GM12872 (cell line): Measurements from ENCODE around the gene TRAF1.
A peak's percentile ranks its signal among the peaks of the same experiment; 100 is the strongest.

Experiments used
- TF ChIP-seq, protein P1 (sequence below): IDR thresholded peaks from 3 replicates; pipeline ENCODE4 v1.5.1; 2011; ENCODE audit warnings: low read depth, mild to moderate bottlenecking, low read length, moderate library complexity; ENCODE audit not compliant: insufficient read depth

TRAF1 gene

GRCh38 chr9:120877276-120878034 lies 49.1 kb downstream of the TRAF1 start:
- TF ChIP-seq, protein P1, sequence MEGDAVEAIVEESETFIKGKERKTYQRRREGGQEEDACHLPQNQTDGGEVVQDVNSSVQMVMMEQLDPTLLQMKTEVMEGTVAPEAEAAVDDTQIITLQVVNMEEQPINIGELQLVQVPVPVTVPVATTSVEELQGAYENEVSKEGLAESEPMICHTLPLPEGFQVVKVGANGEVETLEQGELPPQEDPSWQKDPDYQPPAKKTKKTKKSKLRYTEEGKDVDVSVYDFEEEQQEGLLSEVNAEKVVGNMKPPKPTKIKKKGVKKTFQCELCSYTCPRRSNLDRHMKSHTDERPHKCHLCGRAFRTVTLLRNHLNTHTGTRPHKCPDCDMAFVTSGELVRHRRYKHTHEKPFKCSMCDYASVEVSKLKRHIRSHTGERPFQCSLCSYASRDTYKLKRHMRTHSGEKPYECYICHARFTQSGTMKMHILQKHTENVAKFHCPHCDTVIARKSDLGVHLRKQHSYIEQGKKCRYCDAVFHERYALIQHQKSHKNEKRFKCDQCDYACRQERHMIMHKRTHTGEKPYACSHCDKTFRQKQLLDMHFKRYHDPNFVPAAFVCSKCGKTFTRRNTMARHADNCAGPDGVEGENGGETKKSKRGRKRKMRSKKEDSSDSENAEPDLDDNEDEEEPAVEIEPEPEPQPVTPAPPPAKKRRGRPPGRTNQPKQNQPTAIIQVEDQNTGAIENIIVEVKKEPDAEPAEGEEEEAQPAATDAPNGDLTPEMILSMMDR = peak; percentile 22; the same call in 1 of the 3 replicates

DNA sequence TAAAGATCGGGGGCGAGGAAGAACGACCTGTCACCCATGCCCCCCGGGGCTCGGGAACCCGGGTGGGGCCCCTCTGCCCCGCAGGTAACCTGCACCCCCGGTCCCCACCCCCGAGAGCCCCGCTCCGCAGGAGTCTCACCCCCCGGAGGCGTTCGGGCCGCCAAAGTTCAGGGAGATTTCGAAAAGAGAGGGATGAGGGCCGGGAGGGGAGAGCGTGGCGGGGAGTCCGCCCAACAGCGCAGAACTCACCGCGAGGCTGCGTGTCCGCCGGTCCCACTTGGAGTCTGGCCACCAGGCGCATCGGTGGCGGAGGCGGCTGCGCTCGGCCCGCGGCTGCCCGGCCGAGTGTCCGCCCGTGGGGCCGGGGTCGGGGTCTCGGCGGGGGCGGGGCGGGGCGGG lies 49.8 kb downstream of the TRAF1 start, which contains the start of gene PHF19:
Gene PHF19, minus strand, starts transcription at position 347 of the 399 bp plus-strand sequence. CDS start 2,447 bp downstream, outside the sequence.
- TF ChIP-seq, protein P1 = no peak

DNA sequence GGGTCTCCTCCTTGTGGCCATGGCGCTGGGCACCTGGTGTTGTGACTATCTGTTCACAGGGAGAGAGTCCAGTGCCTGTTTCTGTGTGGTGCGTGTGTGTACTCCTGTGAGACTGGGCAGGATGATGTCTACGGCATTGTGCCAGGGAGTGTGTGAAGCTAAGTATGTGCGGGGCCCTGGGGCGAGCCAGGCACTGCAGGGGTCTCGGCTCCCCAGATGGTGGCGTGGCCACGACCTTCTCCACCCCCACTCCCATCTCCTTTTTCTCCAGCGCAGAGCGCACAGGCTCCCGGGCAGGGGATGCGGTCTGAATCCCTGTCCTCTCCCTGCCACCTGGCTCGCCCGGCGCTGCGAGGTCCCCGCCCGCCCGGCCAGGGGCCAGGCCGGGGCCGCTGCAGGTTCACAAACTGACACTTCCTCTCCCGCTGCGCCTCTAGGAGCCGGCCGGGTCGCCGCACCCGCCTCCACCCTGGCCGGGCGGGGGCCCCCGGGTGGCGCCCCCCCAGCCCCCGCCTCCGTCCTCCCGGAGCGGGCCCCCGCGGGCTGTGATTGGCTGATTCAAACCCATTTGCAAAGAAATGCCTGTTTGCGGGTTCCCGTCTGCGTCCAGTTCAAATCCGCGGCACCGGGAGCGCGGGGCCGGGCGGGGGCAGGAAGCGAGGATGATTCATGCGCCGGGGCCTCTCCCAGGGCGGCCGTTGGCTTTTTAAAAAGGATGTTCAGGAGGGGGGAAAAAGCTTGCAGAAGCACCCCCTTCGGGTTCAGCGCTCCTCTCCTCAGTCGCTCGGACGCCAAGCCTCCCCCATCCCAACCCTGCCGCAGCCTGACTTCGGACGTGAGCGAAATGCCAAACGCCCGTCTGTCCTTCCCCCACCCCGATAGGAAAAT lies 50.4 kb downstream of the TRAF1 start:
- TF ChIP-seq, protein P1 = peak; percentile 13; the same call in 1 of the 3 replicates

- TF ChIP-seq, protein P1 = no peak
Measured at GRCh38 chr9:120875643-120875953, 51.0 kb downstream of the TRAF1 start.

GRCh38 chr9:120875195-120875565 lies 51.4 kb downstream of the TRAF1 start:
- TF ChIP-seq, protein P1 = no peak

DNA sequence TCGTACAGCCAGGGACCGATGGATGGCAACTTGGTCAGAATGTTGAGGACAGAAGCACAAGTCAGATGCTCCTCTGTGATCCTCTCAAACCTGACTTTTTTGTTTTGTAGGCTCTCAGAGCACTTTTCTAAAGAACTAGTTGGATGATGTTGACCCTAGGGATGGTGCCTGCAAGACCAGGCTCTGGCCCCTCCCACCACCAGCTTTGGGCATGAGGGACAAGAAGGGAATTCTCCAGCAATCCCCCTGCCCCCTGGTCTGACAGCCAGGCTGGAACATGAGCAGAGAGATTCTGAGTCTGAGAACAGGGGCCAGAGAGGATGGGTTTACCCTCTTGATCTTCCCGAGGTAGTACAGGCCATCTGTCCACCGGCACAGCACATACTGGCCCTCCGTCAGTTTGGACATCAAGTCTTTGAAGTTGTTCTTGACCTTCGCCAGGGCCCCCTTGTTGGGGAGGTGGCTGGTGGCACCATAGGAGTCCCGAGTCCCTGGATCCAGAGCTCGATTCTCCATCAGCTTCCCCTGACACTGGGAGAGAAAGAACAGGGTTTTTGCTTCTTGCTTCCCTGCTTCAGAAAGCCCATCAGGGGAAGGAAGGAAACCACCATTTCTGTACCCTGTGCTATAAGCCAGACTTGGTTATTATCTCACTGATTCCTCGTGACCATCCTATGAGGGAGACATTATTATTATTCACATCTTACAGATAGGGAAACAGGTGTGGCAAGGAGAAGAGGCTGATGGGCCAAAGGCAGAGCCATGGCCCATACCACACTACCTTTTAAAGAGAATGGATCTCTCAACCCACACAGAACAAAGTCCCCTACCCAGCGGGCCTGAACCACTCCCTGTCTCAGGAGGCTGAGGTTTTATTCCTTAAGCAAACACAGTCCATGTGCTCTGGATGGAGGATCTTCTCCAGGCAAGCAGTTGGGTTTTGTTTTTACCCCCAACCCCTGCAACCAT lies 52.1 kb downstream of the TRAF1 start:
- TF ChIP-seq, protein P1 = no peak
